ENCODE measurements around the gene HM13. TPM values are rescaled to one million over a fixed set of nuclear protein-coding genes. Genes with fewer than 3 reads are reported as not detected.

HM13 gene
- total and polyA plus RNA-seq, 2 of the 13 experiments (the other 11 are each of a cell fraction or from before 2014, with no cell fraction given), result 118 to 243 TPM

- TF ChIP-seq RBM39 (IDR thresholded peaks at IDR 0.05; ENCODE audit: low read depth, low read length, poor library complexity, severe bottlenecking) (no peak), FIP1L1 (IDR thresholded peaks at IDR 0.05; ENCODE audit: borderline replicate concordance, insufficient read depth, low read depth, low read length) (no peak), HDAC6 (IDR thresholded peaks at IDR 0.05; ENCODE audit: low read depth, low read length) (no peak), ZSCAN12 (CRISPR knock-in tag; IDR thresholded peaks at IDR 0.05) (no peak), ERF (CRISPR knock-in tag; IDR thresholded peaks at IDR 0.05) (0 out of 2 replicates have a peak, but pooled peaks have one; percentile 17), ZNF564 (CRISPR knock-in tag; IDR thresholded peaks at IDR 0.05) (peak; percentile 61; the same call in 1 of the 2 replicates), ZNF773 (CRISPR knock-in tag; IDR thresholded peaks at IDR 0.05; ENCODE audit: borderline replicate concordance) (peak; percentile 80; the same call in 1 of the 2 replicates), SMAD1 (CRISPR knock-in tag; IDR thresholded peaks at IDR 0.05; ENCODE audit: borderline replicate concordance, low read depth) (0 out of 2 replicates have a peak, but pooled peaks have one; percentile 67), ZNF468 (CRISPR knock-in tag; IDR thresholded peaks at IDR 0.05) (no peak), GATAD1 (CRISPR knock-in tag; IDR thresholded peaks at IDR 0.05) (peak; percentile 98), ZHX1 (CRISPR knock-in tag; IDR thresholded peaks at IDR 0.05; ENCODE audit: low read depth) (peak; percentile 94), ZNF816 (CRISPR knock-in tag; IDR thresholded peaks at IDR 0.05; ENCODE audit: borderline replicate concordance) (no peak), ZNF597 (CRISPR knock-in tag; IDR thresholded peaks at IDR 0.05) (no peak), NKX3-1 (CRISPR knock-in tag; IDR thresholded peaks at IDR 0.05) (peak; percentile 53; the same call in 1 of the 2 replicates), MED13 (CRISPR knock-in tag; IDR thresholded peaks at IDR 0.05) (0 out of 2 replicates have a peak, but pooled peaks have one; percentile 71), CENPT (CRISPR knock-in tag; IDR thresholded peaks at IDR 0.05; ENCODE audit: low read depth) (peak; percentile 53; the same call in 1 of the 2 replicates), HNRNPLL (IDR thresholded peaks at IDR 0.05; ENCODE audit: low read depth, low read length, poor library complexity, severe bottlenecking) (peak; percentile 31), TERF1 (CRISPR knock-in tag; IDR thresholded peaks at IDR 0.05) (no peak), KDM2A (CRISPR knock-in tag; IDR thresholded peaks at IDR 0.05; ENCODE audit: borderline replicate concordance, low read depth) (peak; percentile 99), SNAPC2 (CRISPR knock-in tag; IDR thresholded peaks at IDR 0.05) (no peak), ZBTB1 (CRISPR knock-in tag; IDR thresholded peaks at IDR 0.05; ENCODE audit: borderline replicate concordance) (no peak), SP4 (CRISPR knock-in tag; IDR thresholded peaks at IDR 0.05) (peak; percentile 31; the same call in 1 of the 2 replicates), CBX1 (IDR thresholded peaks at IDR 0.05; ENCODE audit: low read depth) (peak; percentile 56)
These were observed 32.9 kb downstream of the HM13 start (continued) for GRCh38 chr20:31547017-31547675.

Measured in HepG2 (cell line).